Stomach (tissue), 4 donors: ENCODE results near the gene ATP6V0E2.

Experiments
- CTCF ChIP-seq, 7 experiments: fragments of 450-650 bp in 4 of 7; fragments of 200-600 bp in 3 of 7; sonication (generic) in 3 of 7; IDR thresholded peaks; one replicate each; pipeline ENCODE4 v1.5.1; 2016 to 2019; ENCODE audit warnings: antibody characterized with exemption in 7 of 7, control low read depth in 2 of 7, mild to moderate bottlenecking in 1 of 7
- EP300 ChIP-seq: sonication (generic); formaldehyde crosslinking; IDR thresholded peaks from one replicate; pipeline ENCODE4 v1.6.1; 2017; ENCODE audit warnings: antibody characterized with exemption
- POLR2A ChIP-seq, 4 donors: fragments of 450-650 bp; IDR thresholded peaks; one replicate each; pipeline ENCODE4 v1.6.1; 2016; ENCODE audit warnings: antibody characterized with exemption in 4 of 4, control low read depth in 2 of 4, mild to moderate bottlenecking in 1 of 4, moderate library complexity in 1 of 4
- POLR2AphosphoS5 ChIP-seq, 3 donors: sonication (generic); formaldehyde crosslinking; IDR thresholded peaks; one replicate each; pipeline ENCODE4 v1.6.1; 2016; ENCODE audit warnings: antibody characterized with exemption in 3 of 3

- TF ChIP-seq CTCF (IDR thresholded peaks at IDR 0.05) (no peak), EP300 (no peak), POLR2A (IDR thresholded peaks at IDR 0.05) (no peak), POLR2AphosphoS5 (IDR thresholded peaks at IDR 0.05) (no peak)
Observed at GRCh38 chr7:149870701-149871483, 2.9 kb upstream of the ATP6V0E2 start.
